ENCODE data around the gene TAF4.

Gene TAF4

DNA sequence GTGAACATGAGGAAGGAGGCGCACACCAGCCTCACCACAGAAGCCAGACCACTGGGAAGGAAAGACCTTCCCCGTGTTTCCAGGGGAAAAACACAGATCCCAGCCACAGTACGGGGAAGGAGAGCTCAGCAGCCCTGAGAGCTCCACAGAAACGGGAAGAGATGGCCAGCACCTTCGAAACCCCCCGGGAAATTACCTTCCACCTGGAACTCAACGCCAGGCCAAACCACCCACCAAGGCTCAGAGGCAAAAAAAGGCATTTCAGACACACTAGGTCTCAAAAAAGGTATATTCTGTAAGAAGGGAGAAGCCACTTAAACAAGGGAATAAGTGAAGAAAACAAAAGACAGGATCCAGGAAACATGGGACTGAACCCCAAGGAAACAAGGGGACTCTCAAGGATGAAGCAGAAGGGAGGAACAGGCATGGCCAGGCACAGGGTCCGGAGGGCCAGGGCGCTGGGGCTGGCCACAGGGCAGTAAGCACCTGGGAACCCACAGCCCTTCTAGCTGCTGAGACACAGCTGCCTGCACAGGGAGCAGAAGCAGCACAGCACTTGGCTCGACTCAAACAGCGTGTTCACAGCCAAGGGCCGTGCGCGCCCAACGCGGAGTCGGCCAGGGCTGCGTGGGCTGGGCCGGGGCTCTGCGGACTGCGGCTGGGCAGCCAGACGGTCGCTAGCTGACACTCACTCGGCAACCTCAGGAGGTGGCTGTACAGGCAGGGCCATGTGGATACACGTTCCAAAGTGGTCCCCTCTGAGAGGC lies 44.6 kb downstream of the TAF4 start:
- peak; percentile 53 for DNase-seq

DNA sequence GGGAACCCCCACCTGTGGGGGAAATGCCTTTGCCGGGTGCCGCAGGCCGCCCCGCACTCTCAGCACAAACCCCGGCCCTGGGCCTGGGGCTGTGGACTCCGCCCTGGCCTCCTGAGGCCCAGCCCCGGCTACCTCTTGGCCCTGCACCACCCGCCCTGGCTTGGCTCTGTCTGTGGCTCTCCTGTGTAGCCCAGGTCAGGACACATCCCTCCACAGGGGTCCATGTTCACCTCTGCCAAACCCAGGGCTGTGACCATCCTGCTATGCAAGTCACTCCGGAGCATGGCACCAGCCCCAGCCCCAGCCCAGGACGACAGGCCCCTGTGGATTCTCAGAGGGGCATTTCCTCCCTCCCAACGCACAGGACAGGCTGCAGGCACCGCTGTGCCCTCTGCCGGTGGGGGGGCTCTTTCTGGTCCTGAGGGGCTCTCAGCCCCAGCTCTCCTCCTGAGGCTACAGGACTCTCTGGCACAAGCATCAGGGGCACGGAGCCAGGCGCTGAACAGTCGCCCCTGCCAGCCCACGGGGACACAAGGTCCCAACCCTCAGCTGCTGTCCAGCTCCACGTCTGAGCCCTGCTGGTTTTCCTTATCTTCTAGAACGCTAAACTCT lies 45.7 kb downstream of the TAF4 start:
- no peak for DNase-seq

DNA sequence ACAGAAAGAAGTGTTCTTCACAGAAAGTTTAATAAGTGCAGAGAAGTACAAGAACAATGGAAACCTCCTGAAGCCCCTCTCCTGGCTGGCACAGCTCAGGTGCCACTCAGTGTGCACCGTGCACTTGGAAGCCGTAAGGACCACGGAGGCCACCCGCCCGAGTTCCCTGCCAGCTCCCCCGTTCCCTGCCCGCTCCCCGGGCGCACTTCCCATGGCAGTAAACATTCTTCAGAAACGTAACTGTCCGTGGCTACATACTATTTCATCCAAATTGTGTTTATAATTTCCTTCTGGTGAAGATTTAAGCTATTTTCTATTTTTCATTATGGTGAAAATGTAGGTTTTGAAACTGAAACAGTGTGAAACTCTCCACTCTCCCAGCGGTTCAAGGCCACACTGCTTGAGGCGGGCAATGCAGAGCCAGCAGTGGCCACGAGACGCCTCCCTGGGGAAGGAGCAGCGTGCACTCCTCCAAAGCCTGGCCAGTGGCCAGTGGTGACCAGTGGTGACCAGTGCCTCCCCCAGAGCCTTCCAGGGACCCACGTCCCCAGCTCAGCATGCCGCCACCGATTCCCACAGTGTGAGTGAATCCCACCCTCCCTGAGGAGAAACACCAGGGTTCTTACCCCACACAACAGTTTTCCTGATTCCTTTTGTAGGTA lies 46.4 kb downstream of the TAF4 start:
- DNase-seq: no peak

DNA sequence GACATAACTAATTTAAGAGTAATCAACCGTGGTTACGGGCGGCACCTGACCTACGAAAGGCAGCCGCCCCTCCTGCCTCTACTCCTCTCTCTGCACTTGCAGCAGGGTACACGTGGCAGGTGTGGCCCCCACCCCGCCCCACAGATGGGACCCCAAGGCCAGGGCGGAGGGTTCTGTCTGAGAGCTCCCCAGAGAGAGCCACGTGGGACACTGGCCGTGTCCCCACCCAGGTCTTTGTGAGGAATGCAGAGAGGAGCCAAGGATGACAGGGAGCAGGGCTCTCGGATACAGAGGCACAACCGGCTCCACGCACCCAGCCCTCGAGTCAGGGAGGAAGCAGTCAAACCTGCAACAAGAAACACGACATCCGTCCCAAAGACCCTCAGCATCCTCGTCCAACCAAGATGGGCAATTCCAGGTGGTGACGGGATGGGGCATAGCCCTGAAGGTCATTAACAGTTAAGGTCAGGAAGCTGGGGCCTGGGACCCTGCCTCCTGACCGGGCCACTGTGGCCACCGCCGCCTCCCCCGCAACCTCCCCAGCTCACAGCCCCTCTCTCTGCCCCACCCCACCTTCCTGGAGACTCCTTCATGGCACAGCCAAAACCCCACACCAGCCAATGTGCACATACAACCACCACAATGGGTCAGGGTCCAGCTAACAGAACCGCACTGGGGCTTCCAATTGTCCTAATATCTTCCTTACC lies 47.1 kb downstream of the TAF4 start:
- no peak for DNase-seq

DNA sequence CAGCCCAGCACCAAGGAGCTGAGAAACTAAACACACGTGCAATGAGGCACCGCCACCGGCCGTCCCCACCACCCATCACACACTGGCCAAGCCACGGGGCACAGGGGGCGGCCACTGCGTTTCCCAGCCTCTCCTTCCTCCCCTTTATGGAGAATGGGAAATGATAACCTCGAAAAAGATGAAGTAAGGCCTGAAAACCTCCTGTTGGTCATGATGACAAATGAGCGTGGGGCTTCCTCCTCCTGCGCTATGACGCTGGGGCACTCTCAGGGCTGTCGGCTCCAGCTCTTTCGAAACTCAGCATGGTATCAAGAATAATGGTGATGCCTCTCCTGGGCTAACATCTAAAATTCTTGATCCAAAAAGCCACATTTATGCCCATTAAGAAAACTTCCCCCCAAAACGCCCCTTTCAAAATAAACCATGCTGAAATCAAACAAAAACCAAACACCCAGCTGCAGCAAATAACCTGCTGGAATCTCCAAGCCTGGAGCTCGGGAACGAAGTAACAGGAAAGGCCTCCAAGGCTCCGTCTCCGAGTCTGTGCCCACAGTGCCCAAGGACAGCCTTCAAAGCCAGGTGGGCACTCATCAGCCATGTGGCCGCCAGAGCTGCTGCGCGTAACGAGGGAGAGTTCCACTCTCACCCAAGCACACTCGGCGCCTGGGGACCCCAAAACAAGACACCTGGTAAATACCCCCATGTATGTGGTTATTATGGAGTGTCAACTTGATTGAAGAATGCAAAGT lies 50.0 kb downstream of the TAF4 start:
- DNase-seq: no peak

DNA sequence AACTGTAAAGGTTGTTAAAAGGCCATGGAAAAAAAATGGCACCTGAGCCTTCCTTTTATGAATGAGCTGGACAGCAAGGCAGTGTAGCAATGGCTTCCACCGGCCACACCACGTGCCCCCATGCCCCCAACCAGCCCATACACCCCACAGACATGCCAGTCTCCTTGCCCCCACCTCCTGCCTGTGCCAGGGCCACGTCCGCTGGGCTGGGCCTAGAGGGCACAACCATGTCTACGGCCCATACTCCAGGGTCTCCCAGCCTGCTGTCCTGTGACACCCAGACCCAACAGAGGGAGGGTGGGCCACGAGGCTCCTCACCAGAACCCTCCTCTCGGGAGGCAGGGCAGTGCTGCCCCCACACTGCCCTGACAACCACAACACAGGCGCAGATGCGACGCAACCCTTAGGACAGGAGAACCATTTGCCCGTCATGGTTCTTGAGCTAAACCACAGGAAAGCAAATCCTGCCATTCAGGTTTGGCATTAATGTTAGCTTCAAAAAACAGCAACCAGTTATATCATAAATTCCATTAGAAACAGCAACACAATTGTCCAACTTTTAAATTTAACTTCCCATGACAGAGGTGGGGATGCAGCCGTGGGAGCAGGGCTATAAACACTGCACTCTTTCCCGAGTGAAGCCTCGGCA lies 50.7 kb downstream of the TAF4 start:
- no peak for DNase-seq

DNA sequence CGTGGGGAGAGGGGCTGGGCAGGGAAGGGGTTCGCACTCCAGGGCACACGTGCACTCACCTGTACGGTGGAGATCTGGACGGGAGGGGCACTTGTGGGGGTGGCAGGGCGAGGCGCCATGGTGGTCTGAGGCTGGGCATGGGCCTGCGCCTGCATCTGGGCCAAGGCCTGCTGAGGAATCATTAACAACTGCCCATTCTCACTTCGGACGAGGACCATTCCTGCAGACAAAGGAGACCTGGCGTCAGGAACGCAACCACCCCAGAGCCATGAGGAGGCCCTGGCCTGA lies 51.2 kb downstream of the TAF4 start:
- DNase-seq: no peak

DNA sequence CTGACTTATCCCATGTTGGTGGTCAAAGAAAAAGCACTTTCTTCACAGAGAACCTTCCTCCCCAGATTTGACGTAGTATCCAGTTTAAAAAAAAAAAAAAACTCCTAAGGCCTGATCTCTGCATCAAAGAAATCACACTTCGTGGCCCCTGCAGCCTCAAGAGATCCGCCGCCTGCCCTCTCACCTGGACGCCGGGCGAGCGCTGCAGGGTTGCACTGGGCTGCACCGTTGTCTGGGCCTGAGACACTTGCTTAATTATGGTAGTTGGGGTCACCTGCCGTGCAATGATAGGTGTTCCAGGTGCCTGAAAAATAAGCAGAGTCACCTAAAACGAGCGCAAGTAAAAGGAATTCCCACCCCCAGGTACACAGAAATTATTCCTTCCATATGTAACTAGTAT lies 53.0 kb downstream of the TAF4 start:
- DNase-seq: no peak

DNA sequence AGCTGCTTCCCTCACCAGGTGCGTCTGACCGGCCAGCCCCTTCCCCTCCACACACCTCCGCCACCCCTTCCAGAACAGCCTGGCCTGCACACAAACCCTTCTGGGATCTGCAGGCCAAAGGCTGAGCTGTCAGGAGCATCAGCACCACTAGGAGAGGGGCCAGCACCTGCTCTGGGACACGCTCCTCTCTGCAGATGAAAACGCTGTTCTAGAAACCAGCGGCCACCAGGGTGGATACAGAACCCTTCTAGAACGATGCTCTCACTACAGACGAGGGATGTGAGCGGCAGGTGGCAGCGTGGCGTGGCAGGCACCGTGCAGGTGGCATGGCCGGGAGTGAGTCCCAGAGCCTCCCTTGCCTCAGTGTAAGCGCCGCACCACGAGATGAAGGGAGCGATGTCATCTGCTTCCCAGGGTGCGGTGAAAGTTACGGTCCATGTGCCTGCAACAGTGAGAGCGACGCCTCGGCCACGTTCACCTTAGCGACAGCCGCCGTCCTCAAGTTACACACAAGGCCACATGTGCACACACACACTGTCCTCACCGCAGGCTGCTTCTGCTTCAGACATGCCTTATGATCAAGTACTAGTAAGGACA lies 53.6 kb downstream of the TAF4 start:
- DNase-seq: no peak

DNA sequence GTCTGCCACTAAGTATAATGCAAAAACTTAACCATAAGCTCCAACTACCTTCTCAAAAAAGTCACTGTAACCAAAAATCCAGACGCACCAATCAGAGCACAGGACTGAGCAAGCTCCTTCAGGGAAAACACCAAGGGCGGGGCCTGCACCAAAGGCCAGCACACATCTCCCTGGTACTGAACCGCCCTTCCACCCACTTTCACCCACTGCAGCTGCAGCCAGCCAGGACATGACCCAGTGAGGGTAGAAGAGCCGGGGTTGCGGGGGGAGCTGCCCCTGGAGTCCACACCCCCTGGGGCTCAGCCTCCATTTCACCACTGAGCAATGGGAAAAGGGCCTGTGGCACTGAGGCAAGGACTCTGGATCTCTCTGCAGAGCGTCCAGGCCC lies 54.3 kb downstream of the TAF4 start:
- no peak for DNase-seq

DNA sequence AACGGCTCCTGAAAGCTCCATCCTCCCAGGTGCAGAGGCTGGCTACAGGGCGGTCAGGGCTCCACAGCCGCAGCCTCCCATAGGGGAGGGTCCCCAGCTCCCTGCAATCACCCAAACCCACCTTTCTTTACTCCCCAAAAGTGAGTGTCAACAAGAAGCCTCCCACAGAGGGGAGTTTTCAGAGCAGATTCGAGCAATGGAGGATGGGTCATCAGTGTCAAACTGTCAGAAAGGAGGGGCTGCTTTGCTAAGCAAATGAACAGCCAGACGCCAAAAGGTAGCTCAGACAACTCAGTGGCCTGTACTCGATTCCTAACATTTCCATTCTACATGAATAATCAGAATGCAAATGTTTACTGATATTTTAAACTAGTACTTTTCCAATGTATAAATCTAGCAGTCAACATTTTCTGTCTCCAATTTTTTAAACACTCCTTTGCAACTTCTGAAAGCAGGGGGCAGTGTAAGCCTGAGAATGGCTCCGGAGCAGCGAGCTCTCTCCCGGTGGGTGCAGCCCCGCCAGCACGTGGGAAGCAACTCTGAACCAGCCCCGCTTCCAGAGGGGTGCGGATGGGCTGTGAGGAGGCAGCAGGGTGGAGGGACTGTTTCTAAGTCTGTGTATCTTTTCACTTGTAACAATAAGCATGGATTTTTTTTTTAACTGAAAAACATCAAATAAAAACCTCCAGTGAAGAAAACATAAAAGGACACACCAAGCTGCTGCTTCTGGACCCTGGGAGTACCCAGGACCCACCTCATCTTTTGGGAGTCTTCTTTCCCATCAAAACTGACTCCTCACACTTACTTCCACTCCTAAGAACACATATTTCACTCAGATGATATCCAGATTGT lies 54.9 kb downstream of the TAF4 start:
- peak; percentile 60 for DNase-seq

DNA sequence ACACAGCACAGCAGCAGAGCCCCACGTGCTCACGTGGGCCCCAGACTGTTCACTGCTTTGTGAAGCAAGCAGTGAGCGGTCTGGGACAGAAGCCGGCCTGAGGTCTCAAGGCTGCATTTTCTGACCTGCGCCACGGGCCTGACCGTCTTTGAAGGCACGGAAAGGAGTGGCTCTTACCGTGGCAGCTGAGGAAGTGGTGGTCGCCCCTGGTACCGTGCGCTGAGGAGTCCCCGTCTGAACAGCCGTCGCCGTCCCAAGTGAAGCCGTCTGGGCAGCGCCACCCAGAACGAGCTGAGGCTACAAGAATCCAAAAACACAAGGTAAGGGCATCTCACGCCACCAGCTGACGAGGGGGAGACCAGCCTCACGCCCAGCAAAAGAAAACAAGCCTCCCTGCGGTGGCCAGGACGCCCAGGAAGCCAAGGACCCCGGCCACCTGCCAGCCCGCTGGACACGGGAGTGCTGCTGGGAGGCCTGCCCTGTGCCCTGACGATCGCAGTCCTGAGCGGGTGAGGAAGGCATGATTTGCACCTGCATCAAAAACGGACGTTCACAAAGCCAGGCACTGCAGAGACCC lies 55.7 kb downstream of the TAF4 start:
- DNase-seq: no peak

DNA sequence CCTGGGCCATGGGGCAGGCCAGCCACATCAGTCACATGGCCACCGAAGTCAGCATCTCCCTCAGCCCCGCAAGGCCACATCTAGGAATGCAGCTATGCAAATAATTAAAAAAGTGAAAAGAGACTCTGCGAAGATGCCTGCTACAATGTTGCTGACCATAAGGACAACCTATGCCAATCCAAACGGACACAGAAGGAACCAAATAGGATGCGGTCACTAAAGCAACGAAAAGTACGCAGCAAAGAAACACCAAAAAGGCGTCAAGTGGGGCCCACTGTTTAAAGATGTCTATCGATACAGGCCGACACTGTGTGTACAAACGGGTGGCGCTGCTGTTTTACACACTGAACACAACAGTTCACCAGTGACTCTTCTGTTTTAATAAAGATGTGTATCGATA lies 56.4 kb downstream of the TAF4 start:
- no peak for DNase-seq

DNA sequence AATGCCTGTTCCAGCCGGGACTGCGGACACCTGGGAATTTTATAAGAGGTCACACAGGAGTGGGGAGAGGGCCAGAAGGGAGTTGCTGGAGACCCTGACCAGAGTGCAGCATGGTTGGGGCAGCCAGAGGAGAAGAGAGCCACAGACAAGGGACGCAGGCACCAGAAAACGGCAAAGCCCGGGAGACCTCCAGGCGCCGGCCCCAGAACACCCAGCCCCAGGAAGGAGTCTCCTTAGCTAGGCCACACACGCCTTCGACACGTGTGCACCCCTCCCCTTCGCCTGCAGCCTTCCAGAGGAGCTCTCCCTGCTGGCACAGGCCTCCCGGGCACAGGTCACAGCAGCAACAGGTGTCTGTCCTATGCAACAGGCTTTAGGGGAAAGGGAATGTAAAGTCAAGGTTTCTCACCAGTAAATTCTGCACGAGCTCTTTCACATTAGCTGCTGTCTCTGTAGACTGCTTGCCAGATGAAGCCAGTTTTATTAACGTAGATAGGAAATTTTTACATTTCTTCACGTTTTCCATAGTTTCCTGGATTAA lies 57.0 kb downstream of the TAF4 start:
- no peak for DNase-seq

DNA sequence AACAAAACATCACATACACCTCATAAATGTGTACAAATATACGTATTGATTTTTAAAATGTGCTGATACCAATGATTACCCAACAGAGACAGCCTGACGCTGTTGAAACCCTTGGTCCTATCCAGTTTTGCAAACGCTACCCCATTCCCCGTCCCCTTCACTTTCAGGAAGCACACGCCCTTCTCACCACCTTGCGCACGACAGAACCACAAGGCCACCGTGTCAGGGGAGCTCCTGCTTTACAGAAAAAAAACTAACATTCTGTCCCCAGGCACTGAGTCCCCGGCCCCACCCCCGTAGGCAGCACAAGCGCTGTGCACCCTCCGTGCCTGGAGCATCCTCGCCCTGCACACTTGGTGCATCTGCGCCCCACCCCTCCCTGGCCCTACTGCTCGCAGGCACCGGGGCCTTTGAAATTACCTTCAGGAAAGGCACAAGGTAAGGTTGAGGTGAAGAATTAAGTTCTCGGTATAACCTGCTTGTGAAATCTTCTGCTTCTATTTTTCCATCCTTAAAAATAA lies 58.5 kb downstream of the TAF4 start:
- DNase-seq: no peak

DNA sequence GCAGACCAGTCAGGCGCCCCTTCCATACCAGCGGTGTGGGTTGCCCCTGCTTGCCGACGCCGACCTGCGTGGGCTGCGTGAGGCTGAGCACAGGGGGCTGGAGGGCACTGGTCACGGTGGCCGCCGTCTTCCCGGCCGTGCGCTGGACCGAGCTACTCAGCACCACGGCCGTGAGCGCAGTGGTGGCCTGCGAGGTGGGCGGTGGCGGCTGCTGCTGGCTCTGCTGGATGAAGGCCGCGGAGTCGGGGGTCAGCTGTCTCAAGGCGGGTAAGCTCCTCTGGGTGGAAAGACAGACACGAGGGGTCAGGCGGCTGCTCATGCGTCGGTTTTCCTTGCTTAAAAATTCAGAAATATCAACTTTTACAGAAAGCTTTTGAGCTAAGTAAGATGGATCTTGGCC lies 59.2 kb downstream of the TAF4 start:
- DNase-seq: no peak

DNA sequence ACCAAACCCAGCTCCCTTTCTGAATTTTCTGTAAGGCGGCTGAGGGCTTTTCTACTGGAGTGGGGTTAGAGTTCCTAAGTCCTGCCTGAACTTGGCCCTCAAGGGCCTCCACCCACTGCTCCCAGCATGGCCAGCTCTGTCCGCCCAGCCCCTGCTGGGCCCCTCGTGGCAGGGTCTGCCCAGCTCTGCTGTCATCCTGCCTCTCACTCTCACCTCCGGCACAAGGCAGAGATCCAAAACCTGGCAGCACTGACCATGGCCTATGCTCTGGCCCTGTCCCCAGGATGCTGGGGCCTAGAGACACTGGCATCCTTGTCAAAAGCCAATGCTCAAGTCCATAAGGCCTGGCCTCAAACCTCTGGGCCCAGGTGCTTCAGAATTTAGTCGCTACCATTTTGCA lies 61.1 kb downstream of the TAF4 start:
- DNase-seq: no peak

DNA sequence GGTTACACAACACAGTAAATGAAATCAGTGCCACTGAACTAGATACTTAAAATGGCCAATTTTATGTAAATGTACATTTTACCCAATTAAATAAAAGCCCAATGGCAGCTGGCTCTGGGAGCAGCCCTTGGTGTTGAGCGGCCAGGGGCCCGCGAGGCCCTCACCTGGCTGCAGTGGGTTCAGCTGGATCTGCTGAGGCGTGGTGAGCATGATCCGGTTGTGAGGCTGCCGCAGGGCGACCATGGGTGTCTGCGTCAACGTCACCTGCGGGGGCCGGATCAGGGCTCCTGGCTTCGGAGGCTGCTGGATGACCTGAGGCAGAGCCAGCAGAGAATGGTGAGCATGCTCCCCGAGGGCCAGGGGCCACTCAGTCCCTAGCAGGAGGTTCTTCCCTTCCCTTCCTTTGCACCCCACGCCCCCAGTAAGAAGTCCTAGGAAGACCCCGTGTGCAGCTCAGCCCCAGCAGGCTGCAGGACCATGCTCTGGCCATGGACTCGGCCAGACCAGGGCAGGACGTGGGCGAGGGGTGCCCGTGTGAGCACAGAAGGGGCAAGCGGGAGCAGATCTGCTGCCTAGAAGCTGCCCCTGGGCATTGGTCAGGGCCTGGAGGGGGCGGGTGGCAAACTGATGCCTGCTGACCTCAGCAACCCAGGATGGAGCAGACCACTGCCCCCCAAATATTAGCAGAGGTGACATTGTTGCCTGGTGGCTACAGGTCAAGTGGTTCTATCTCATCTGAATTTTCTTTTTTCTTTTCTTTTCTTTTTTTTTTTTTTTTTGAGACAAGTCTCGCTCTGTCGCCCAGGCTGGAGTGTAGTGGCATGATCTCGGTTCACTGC lies 61.9 kb downstream of the TAF4 start:
- DNase-seq: no peak

DNA sequence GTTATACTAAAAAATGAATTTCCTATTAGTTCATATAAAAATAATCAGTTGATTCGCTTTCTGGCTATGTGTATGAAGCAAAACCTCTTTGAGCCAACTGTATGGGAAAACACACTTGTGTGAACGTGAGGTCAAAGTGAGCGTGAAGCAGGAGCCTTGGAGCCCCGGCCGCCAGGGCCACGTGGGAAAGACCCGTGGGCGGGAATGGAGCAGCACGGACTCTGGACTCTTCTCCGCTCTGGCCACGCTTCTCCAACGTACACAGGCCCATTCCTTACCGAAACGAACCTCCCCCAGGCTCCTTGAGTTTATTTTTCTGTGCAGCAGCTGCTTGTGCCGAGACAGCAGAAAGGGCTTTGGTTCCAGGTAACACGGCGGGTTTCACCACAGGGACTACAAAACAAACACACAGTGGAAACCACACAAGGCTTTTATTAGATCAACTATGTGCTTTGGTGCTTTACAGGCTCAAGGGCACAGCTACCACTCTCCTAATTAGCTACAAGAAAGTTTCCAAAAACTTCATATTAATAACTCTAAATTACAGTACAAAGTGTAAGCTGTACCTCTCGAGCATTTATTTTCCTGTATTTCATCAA lies 62.7 kb downstream of the TAF4 start:
- DNase-seq: no peak
